Measurements from ENCODE around the gene ELL. TPM values are rescaled to one million over a fixed set of nuclear protein-coding genes. Genes with fewer than 3 reads are reported as not detected.
A peak's percentile ranks its signal among the peaks of the same experiment; 100 is the strongest.

Gene ELL
- total RNA-seq, 1 donor from 2014 or later = 7.5 TPM

- no peak for ATAC-seq
These were observed 55.5 kb downstream of the ELL start for GRCh38 chr19:18466354-18466753.

GRCh38 chr19:18465964-18466339 is 55.9 kb downstream of the ELL start:
- no peak for ATAC-seq

DNA sequence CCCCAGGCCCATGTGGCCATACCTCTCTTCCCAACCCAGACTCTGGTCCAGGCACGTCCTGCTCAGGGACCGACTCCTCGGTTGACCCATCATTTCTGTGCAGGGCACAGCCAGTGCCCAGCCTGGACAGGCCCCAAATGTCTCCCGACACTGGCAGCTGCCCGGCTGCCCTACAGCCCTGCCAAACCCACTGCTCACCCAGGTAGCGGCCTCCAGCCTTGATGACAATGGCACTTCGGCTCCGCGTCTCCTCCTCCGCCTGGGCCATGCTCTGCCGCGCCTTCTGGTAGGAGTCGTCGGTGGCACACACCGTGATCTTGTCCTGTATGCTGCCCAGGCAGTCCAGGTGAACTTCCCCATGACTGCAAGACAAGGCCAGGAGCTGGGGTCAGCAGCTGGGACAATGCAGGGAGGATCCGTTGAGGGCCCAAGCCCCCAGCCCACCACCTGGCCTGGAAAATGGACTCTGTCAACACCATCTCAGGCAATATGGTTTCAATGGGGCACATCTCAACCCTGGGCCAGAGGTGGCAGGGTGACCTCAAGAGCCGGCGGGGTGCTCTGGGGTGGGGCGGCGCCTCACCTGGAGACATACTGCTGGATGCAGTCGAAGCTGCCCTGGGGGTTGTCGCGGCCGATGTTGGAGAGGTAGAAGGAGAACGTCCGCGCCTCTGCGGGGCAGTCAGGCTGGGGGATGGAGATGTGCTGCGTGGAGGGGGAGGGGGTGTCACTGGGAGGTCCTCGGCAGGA is 56.5 kb downstream of the ELL start:
- no peak for ATAC-seq

- ATAC-seq = peak; percentile 13
These were observed 57.2 kb downstream of the ELL start for GRCh38 chr19:18464646-18465045.

DNA sequence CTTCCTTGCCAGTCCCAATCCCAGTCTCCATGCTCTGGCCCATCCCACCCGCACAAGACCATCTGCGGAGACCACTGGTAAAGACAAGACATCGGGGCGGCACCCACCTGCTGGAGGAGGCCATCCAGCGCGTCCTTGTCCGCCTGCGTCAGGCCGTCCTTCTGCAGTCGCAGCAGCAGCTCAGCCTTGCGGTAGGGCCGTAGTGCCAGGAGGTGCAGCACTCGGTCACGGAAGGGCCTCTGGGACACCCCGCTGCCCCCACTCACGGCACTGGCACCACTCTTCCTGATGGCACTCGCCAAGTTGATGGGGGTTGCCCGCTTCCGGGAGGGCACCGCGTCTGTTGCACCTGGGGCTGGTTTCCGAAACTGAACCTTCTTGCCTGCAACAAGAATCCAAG is 60.4 kb downstream of the ELL start:
- no peak for ATAC-seq

GRCh38 chr19:18460900-18461299 is 61.0 kb downstream of the ELL start:
- ATAC-seq = no peak

DNA sequence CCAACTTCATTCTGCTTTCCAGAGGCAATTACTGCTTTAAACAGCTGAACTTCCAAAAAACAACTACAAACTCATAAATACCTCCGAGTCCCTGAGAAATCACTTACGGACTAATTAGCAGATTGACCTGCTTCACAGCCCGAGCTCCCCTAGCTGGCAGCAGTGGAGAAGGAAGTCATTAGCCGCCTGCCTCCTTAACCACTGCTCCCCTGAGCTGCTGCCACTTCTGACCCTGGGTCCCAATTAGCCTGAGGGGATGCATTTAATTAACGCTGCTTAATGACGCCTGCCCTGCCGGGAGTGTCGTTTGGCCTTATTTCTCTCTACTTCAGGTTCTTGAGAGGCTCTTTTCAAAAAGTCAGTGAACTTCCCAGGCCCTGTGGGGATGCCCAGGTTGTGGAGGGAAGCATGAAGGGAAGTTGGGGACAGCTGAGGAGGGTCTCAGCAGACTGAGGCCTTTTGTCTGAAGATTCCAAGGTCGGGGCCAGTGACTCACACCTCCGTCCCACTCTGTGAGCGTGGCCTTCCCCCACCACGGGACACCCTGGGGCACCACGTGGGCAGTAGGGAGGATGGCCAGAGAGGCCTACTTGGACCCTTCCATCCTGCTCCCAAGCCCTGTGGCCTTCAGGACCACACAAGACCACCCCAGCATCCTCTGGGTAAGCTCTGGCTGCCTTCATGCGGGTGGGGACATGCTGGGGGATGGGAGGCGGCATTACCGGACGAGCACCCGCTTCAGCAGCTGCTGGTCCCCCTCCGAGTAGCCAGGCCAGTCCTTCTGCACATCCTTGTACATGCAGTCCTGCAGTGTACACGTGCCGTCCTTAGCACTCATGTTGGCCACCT is 64.2 kb downstream of the ELL start:
- no peak for ATAC-seq

DNA sequence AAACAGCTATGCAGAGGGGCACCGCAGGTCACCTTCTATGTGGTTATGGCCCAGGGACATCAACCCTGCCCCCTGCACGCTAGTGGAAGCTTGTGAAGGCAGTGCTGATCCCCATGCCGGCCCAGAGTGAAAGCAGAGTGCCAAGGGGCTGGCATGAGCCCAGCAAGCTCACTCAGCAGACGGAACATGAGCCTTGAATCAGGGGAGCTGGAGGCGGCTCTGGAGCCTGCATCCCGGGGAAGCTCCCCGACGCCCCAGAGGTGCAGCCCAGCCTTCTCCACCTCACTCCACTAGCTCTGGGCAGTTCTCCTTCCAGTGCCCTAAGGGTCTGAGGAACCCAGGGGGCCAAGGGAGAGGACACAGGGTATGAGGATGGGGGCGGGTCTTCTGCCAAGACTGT is 64.9 kb downstream of the ELL start:
- ATAC-seq = no peak

GRCh38 chr19:18456279-18456678 is 65.6 kb downstream of the ELL start:
- ATAC-seq = no peak

- no peak for ATAC-seq
These were observed 68.4 kb downstream of the ELL start for GRCh38 chr19:18453269-18454024.

GRCh38 chr19:18452386-18452785 is 69.5 kb downstream of the ELL start:
- ATAC-seq = no peak

- peak; percentile 80 for ATAC-seq
These were observed 70.7 kb downstream of the ELL start for GRCh38 chr19:18450931-18451836.

DNA sequence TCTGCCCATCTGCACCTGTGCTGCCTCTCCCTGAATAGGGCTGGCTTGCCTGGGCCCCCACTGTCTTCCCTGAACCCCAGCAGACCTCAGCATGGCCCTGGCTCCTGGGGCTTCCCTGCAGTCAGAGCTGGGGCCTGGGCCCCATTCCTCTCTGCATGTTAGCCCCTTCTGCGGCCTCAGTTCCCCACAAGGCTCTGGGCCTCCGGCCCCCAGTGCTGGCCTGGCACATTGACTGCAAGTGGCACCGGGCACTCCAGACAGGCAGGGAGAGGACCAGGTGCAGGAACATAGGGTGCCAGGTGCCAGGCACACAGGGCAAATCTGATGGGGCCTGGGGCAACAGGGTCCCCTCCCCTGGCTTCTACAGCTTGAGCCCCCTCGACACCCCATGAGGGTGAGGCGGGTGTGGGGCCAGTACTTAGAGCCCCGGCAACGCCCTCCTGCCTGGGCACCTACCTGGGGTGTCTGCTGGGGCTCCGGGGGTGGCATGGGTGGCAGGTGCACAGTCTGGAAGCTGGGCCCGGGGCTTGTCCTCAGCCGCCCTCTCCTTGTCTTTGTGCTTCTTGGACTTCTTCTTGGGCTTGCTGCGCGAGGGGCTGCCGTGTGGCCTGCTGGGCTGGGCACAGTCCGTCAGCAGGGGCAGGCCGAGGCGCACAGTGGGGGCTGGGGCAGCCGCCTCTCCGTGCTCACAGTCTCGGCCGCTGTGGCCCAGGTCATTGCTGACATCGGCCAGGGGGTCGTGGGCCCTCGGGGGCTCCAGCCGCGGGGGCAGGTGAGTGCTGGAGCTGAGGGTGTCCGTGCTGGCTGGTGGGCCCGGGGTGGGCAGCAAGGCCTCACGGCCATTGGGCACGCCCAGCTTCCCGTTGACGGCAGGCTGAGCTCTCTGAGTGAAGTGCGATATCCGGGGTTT is 71.6 kb downstream of the ELL start:
- ATAC-seq = peak; percentile 3

GRCh38 chr19:18449552-18449951 is 72.3 kb downstream of the ELL start:
- no peak for ATAC-seq

- ATAC-seq = no peak
These were observed 75.0 kb downstream of the ELL start for GRCh38 chr19:18446811-18447359.

DNA sequence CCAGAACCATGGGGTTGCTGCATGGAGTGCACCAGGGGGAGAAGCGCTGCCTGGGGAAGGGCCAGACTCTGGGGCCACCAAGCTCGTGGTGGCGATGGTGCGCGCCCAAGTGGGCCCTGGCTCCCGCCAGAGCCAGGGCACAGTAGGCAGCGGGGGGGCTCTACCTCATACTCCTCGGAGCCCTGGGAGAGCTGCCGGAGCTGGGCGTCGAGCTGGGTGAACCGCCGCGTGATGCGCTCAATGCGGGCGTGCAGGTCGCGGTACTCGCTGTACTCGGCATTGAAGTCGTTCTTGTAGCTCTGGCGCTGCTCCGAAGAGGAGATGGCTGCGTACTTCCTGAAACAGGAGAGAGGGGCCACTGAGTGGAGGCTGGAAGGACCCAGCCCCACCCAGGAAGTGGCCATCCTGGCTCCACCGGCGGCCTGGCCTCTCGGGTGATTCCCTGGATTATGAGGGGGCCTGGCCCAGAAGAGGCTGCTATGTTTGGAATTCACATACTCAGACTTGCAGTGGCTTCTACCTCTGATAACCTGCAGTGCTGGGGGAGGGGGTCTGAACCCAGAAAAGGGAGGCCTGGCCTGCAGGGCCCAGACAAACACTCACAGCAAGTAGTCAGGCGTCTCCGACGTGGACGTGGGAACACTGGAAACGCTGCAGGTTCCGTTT is 75.6 kb downstream of the ELL start:
- no peak for ATAC-seq

- ATAC-seq = no peak
These were observed 76.5 kb downstream of the ELL start for GRCh38 chr19:18445262-18445948.

GRCh38 chr19:18444513-18444912 is 77.4 kb downstream of the ELL start:
- ATAC-seq = no peak

DNA sequence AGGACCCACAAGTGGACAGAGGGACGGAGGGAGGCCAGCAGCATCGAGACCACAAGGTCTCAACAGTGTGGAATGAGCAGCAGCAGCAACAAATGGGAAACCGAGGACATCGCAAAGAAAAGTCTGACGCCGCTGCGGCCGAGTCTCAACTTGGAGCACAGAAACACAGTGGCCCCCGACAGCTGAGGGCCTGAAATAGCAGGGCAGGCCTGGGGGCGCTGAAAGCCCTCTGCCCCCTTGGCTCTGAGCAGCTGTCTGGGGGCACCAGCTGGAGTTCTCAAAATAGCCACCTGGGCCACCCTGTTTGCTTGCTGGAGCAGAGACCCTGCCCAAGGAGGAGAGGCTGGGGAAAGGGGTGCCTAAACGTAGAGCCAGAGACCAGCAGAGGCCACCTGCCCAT is 78.0 kb downstream of the ELL start:
- ATAC-seq = no peak

GRCh38 chr19:18443406-18443805 is 78.5 kb downstream of the ELL start:
- ATAC-seq = no peak

All from esophagus mucosa (tissue), 1 donor.